Liver (tissue), 3 donors: ENCODE measurements around the gene TRPM2.

ENCODE experiments used
- CTCF ChIP-seq: fragments of 150-350 bp; IDR thresholded peaks from 2 replicates; pipeline ENCODE4 v1.5.1; 2017; ENCODE audit warnings: improper control_type of control experiment, low read depth, low read length; ENCODE audit not compliant: missing input control
- EGR1 ChIP-seq, 2 donors: IDR thresholded peaks; 2 replicates each; pipeline ENCODE4 v1.6.1; 2016 to 2018; ENCODE audit warnings: antibody characterized with exemption in 2 of 2, low read depth in 2 of 2
- FOXA1 ChIP-seq: IDR thresholded peaks from 2 replicates; pipeline ENCODE4 v1.6.1; 2016; ENCODE audit warnings: antibody characterized with exemption
- GABPA ChIP-seq, 2 donors: IDR thresholded peaks in 1 of 2; conservative IDR thresholded peaks in 1 of 2; 2 replicates each; pipeline ENCODE4 v1.6.1; 2016; ENCODE audit warnings: antibody characterized with exemption in 2 of 2, mild to moderate bottlenecking in 1 of 2, moderate library complexity in 1 of 2
- HNF4G ChIP-seq: IDR thresholded peaks from 2 replicates; pipeline ENCODE4 v1.6.1; 2016; ENCODE audit warnings: antibody characterized with exemption
- MAX ChIP-seq: IDR thresholded peaks from 2 replicates; pipeline ENCODE4 v1.6.1; 2016; ENCODE audit warnings: antibody characterized with exemption
- NR2F2 ChIP-seq: IDR thresholded peaks from 2 replicates; pipeline ENCODE4 v1.6.1; 2016; ENCODE audit warnings: antibody characterized with exemption
- RAD21 ChIP-seq, 2 donors: IDR thresholded peaks; 2 replicates each; pipeline ENCODE4 v1.6.1; 2016; ENCODE audit warnings: antibody characterized with exemption in 2 of 2, mild to moderate bottlenecking in 2 of 2
- REST ChIP-seq: IDR thresholded peaks from 2 replicates; pipeline ENCODE4 v1.6.1; 2016; ENCODE audit warnings: antibody characterized with exemption, mild to moderate bottlenecking
- RXRA ChIP-seq, 2 donors: IDR thresholded peaks; 2 replicates each; pipeline ENCODE4 v1.6.1; 2017 to 2018; ENCODE audit warnings: antibody characterized with exemption in 2 of 2, mild to moderate bottlenecking in 1 of 2
- SP1 ChIP-seq: IDR thresholded peaks from 2 replicates; pipeline ENCODE4 v1.6.1; 2018; ENCODE audit warnings: antibody characterized with exemption, mild to moderate bottlenecking
- TAF1 ChIP-seq: conservative IDR thresholded peaks from 2 replicates; pipeline ENCODE4 v1.6.1; 2016; ENCODE audit warnings: antibody characterized with exemption, mild to moderate bottlenecking
- YY1 ChIP-seq: IDR thresholded peaks from 2 replicates; pipeline ENCODE4 v1.6.1; 2016; ENCODE audit warnings: antibody characterized with exemption, mild to moderate bottlenecking
- donor health status: healthy.
- donor health status: healthy.

- TF ChIP-seq CTCF (no peak), NR2F2 (no peak), REST (no peak), MAX (no peak), HNF4G (no peak), YY1 (no peak), GABPA (IDR thresholded peaks at IDR 0.05 in 1 of 2, conservative IDR thresholded peaks at IDR 0.05 in 1 of 2) (no peak), TAF1 (no peak), SP1 (no peak), RAD21 (IDR thresholded peaks at IDR 0.05) (no peak), FOXA1 (no peak), RXRA (IDR thresholded peaks at IDR 0.05) (no peak), EGR1 (IDR thresholded peaks at IDR 0.05; ENCODE audit: low read depth in 2 of 2) (no peak)
Observed at GRCh38 chr21:44356160-44356559, 2.7 kb downstream of the TRPM2 start.
